CD4-positive, alpha-beta T cell treated with Interleukin-4 for 4 hours (primary cell): ENCODE measurements around the gene DDX27.
A peak's percentile ranks its signal among the peaks of the same experiment; 100 is the strongest.
"Not testable (repeated sequence)": the region's sequence is repeated elsewhere in the genome, so short reads cannot be mapped to it uniquely, and the experiment has no call there.

ENCODE experiments used
- DNase-seq: peaks from one replicate; pipeline ENCODE4 v3.0.0-alpha.2; 2020

The DDX27 gene

DNA sequence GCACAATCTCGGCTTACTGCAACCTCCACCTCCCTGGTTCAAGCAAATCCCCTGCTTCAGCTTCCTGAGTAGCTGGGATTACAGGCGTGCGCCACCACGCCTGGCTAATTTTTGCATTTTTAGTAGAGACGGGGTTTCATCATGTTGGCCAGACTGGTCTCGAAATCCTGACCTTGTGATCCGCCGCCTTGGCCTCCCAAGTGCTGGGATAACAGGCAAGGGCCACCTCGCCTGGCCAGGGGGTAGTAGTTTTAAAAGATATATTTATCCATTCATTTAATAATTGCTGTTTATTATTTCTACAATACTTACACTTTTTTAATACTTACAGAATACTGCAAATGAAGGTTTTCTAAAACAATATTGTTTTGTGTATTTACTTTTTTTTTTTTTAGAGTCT is 15.5 kb upstream of the DDX27 start:
- no peak for DNase-seq

DNA sequence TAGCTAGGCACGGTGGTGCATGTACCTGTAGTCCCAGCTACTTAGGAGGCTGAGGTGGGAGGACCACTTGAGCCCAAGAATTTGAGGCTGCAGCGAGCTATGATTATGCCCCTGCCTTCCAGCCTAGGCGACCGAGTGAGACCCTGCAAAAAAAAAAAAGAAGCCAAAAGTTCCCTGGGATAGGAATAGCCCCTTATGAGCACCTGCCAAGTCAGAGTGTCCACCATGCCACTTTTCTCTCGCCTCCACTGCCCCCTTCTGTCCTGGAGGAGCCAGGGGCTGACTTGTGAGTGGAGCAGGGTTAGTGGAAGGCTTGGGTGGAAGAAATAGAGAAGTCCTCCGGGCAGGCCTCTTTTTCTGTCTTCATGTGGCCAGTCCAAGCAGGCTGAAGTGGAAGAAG is 12.1 kb upstream of the DDX27 start:
- no peak for DNase-seq

DNA sequence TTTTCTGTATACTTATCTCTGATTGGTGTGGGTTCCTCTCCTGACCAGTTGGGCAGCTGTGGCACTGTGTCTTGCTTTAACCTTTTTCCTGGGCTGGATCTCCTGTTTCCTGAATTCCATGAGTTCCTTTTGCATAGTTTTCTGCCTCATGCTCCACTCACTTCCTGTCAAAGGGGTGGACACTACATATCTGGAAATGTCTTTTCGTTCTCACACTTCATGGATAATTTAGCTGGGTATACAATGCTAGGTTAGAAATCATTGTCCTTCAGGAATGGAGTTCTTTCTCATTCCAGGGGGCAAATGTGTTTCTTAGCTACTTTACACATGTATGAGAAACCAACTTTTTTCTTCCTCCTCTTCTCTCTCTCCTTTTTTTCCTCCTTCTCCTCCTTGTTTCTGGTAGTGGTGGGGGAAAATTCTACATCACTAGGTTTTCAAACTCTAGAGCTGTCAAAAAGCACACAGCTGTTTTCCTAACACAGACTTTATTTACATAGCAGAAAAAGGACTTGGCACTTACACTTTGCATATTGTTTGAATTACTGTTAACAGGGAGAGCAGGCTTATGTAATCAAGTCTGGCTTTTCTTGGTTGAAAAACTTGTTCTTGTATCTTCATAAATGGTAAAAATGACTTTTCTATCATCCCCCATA is 9.0 kb upstream of the DDX27 start:
- no peak for DNase-seq

GRCh38 chr20:49210757-49211110 is 8.5 kb upstream of the DDX27 start:
- DNase-seq = no peak

DNA sequence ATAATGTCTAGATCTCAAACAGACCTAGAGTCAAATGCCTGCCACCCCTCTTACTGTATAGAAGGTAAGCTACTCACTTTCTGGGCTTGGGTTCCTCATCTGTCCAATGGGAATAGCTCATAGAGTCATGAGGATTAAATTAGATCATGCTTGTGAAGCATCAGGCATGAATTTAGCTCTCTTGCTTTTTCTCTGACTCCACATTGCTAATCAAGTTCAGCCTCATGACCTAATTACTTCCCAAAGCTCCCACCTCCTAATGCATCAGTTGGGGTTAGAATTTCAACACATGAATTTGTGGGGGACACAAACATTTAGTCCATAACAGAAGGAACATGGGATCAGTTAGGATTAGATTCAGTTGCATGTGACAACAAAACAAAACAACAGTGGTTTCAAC is 4.6 kb upstream of the DDX27 start:
- DNase-seq = no peak

DNA sequence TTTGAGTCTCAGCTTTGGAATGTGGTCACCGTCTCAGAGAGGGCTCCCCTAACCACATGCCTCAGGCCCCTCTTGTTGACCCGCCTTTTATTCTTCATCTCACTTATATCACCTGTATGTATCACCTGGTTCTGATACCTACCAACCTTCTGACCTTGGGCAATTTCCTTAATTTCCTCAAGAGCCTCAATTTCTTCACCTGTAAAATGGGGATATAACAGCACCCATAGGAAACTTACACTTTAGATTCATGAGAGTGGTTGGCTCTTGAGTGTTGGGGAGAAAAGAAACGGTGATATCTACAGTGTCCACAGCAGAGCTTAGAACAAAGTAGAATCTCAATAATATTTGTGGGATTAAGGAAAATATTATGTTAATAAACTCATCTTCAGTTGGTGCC is 4.0 kb upstream of the DDX27 start:
- DNase-seq = no peak

DNA sequence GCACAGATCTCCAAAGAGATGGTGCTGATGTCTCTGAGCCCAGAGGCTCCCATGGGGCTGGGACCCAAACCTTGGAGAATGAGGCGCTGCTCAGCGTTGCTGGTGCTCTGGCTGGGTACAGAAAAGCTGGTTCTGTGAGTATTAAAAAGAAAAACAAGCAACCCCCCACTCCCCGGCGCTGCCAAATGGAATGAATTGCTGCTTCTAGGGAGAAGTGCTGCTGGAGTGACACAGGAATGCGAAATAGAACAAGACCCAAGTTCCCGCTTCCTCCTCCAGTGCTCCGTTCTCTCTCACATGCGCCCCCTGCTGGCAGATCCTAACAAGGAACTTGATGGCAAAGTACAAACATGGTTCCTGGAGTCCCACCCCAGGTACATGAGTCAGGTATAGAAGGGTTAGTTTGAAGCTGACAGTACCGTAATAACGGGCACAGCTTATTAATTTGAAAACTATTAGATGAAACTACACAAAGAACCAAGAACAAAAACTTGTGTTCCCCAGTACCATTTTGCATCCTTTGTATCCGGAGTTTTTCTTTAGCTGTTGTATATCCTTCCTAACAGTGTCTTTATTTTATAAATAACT is 2.1 kb upstream of the DDX27 start:
- peak; percentile 89 for DNase-seq

- DNase-seq = not testable (repeated sequence)
These were observed 501 bp upstream of the DDX27 start for GRCh38 chr20:49218739-49219090.

DNA sequence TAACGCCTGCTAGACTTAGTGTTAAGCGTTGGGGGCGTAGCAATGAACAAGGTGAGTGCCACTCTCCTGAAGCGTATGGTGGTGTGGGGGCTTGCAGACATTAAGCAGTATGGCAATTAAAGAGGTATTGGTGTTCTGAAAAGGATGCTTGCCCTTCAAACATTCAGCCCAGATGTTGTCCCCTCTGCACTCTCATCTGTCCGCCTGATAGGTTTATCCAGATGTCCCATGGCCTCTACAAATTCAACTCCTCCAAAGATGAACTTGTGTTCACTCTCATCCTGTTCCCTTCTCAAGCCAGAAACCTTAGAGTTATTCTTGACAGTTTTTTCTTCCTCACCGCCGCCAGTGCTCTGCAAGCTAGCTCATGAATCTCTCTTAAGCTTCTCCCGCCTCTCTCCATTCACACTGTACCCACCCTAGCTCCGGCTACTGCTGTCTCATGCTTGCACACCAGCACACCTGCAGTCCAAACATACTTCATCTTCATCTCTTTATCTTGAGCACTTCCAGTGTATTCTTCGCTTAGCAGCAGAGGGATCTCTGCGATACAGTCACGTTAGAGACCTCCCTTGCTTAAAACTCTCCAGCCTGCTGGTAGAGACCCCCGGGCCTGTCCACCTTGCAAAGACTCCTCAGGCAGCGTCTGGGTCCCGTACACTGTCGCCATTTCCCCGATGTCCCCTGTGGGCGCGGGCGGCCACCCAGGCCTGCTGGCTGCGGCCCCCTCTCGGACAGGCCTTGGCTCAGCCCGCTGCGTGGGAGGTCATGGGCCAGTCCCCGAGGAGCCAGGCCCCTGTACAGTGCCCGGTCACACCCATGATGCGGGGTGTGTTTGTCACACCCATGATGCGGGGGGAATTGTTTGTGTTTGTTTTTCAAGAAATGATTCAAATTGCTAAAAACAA is 962 bp downstream of the DDX27 start:
- no peak for DNase-seq

- no peak for DNase-seq
These were observed 6.7 kb downstream of the DDX27 start for GRCh38 chr20:49225896-49226295.

GRCh38 chr20:49228676-49229075 is 9.5 kb downstream of the DDX27 start:
- no peak for DNase-seq

DNA sequence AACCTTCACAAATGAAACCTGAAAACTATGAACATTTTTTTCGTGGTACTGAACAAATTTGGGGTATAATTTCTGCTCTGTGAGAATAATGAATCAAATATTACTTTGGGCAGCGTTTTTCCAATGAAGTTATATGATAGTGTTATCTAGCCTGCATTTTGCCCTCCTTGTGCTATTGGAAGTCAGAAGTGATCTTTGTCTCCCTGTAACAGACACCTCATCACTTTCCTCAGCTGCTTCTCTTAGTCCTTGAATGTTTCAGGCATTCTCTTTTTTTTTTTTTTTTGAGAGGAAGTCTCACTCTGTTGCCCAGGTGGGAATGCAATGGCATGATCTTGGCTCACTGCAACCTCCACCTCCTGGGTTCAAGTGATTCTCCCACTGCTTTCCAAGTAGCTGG is 10.2 kb downstream of the DDX27 start:
- DNase-seq = no peak

GRCh38 chr20:49230021-49230420 is 10.8 kb downstream of the DDX27 start:
- DNase-seq = no peak

- DNase-seq = no peak
These were observed 11.4 kb downstream of the DDX27 start for GRCh38 chr20:49230561-49231133.

DNA sequence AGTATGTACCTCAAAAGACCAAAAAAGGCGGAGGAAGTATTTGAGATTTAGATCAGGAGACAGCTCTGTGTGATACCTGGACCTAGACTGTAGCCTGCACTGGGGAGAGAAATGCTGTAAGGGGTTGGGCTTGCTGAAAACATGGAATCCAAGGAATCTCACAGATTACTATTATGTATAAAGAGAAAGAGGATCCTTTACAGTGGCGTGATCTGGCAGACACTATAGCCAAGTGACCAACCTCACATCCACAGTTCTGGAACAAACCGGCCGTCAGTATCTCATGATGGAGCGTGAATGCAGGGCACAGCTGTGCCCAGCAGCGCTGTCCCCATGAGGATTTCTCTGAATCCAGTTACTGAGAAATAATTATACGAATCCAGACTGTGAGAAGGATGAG is 12.3 kb downstream of the DDX27 start:
- no peak for DNase-seq

DNA sequence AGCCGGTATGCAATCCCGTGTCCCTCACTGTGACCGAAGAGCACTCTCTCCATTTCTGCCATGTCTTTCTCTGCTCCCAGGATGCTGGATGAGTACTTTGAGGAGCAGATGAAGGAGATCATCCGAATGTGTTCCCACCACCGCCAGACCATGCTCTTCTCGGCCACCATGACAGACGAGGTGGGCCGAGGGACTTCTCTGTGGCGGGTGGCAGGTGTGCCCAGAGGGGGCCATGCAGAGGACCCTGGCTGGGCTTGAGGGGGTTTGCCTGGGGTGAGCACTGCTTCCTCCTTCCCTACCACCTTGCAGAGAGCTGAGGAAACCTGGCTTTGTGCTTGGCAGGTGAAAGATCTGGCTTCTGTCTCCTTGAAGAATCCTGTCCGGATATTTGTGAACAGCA is 14.0 kb downstream of the DDX27 start:
- DNase-seq = no peak

DNA sequence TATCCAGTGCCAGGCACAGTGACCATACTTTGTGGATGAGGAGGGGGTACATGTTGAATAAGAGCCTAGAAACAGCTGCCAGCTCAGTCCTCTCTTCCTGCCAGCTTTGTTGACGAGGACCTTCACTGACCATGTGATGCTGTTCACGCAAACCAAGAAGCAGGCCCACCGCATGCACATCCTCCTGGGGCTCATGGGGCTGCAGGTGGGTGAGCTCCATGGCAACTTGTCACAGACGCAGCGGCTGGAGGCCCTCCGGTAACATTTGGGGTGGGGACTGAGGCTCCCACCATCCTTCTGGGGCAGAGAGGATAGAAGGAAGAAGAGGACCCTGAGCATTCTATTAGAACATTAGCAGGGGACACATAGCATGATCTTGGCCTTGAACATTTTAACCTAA is 15.6 kb downstream of the DDX27 start:
- no peak for DNase-seq

DNA sequence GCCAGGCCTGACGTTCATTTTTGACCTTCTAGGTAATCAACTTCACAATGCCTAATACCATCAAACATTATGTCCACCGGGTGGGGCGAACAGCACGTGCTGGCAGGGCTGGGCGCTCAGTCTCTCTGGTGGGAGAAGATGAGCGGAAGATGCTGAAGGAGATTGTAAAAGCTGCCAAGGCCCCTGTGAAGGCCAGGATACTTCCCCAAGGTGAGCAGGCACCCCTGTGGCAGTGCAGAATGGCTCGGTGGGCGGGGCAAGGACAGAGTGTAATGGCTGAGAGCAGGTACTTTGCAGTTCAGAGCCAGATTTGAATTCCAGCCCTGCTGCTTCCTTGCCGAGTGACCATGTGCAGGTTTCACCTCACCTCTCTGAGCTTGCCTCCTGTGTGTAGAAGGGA is 17.1 kb downstream of the DDX27 start:
- DNase-seq = no peak

DNA sequence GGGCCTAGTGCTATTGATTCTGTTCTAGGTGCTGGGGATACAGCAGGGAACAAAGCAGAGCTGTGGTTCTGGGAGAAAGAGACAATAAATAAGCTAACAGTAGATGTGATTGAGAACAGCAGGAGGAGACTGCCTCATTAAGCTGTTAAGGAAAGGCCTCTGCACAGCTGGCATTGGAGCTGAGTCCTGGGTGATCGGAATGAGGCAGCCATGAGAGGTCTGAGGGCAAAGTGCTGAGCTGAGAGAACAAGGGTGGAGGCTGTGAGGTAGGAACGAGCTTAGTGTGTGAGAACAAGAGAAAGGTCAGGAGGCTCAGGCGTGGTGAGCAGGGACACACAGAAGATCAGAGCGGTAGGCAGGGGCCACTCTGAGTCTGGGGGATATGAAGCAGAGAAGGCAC is 18.3 kb downstream of the DDX27 start:
- DNase-seq = no peak

GRCh38 chr20:49245921-49246740 is 26.9 kb downstream of the DDX27 start:
- peak; percentile 45 for DNase-seq

GRCh38 chr20:49247169-49247723 is 28.0 kb downstream of the DDX27 start:
- no peak for DNase-seq

- DNase-seq = no peak
These were observed 28.6 kb downstream of the DDX27 start for GRCh38 chr20:49247792-49248191.

GRCh38 chr20:49248301-49248700 is 29.1 kb downstream of the DDX27 start:
- DNase-seq = no peak
